GM19372 (cell line): ENCODE measurements around the gene POT1.

Source experiments
- ATAC-seq: cut with Tn5 transposase; IDR thresholded peaks from one replicate; pipeline ENCODE4 v1.9.1; 2021; ENCODE audit warnings: mild to moderate bottlenecking, low read depth, moderate library complexity; ENCODE audit not compliant: unreplicated experiment

POT1 gene

GRCh38 chr7:124914298-124914697 lies 15.3 kb downstream of the POT1 start:
- ATAC-seq, result peak; percentile 47

- no peak for ATAC-seq
These were observed 16.7 kb downstream of the POT1 start for GRCh38 chr7:124912972-124913371.

- ATAC-seq, result no peak
These were observed 19.8 kb downstream of the POT1 start for GRCh38 chr7:124909808-124910207.

GRCh38 chr7:124908259-124908658 lies 21.4 kb downstream of the POT1 start:
- ATAC-seq, result no peak

GRCh38 chr7:124907490-124907889 lies 22.1 kb downstream of the POT1 start:
- no peak for ATAC-seq

- no peak for ATAC-seq
These were observed 31.1 kb downstream of the POT1 start for GRCh38 chr7:124898531-124898930.

GRCh38 chr7:124896001-124896400 lies 33.6 kb downstream of the POT1 start:
- no peak for ATAC-seq

GRCh38 chr7:124893140-124893827 lies 36.3 kb downstream of the POT1 start:
- ATAC-seq, result peak; percentile 80

GRCh38 chr7:124887247-124887646 lies 42.4 kb downstream of the POT1 start:
- ATAC-seq, result no peak

- ATAC-seq, result no peak
These were observed 47.6 kb downstream of the POT1 start for GRCh38 chr7:124881981-124882380.

- no peak for ATAC-seq
These were observed 49.9 kb downstream of the POT1 start for GRCh38 chr7:124879771-124880170.

- ATAC-seq, result no peak
These were observed 50.5 kb downstream of the POT1 start for GRCh38 chr7:124879103-124879502.

GRCh38 chr7:124874644-124875163 lies 54.9 kb downstream of the POT1 start:
- ATAC-seq, result no peak

- no peak for ATAC-seq
These were observed 71.9 kb downstream of the POT1 start for GRCh38 chr7:124857672-124858235.

GRCh38 chr7:124856299-124856888 lies 73.2 kb downstream of the POT1 start:
- ATAC-seq, result peak; percentile 67

GRCh38 chr7:124843336-124843735 lies 86.3 kb downstream of the POT1 start:
- ATAC-seq, result no peak

GRCh38 chr7:124840435-124840834 lies 89.2 kb downstream of the POT1 start:
- ATAC-seq, result no peak

GRCh38 chr7:124839687-124840086 lies 89.9 kb downstream of the POT1 start:
- no peak for ATAC-seq

- no peak for ATAC-seq
These were observed 93.5 kb downstream of the POT1 start for GRCh38 chr7:124836173-124836572.

- ATAC-seq, result no peak
These were observed 110.8 kb downstream of the POT1 start for GRCh38 chr7:124818807-124819206.

- no peak for ATAC-seq
These were observed 115.4 kb downstream of the POT1 start for GRCh38 chr7:124813994-124814798.
